Endodermal cell (in vitro differentiated cells): Measurements from ENCODE around the gene B4GALT3. TPM values are rescaled to one million over a fixed set of nuclear protein-coding genes. Genes with fewer than 3 reads are reported as not detected.

Experiments used
- DNase-seq: peaks from one replicate; pipeline ENCODE4 v3.0.0-alpha.2; 2017
- H3K27ac ChIP-seq: 2 replicates; pipeline ENCODE4 v1.5.1; 2013; ENCODE audit warnings: mild to moderate bottlenecking, low read depth, low read length, moderate library complexity
- H3K27me3 ChIP-seq: 2 replicates; pipeline ENCODE4 v1.6.1; 2013; ENCODE audit warnings: mild to moderate bottlenecking, low read length, moderate library complexity; ENCODE audit not compliant: insufficient read depth, control insufficient read depth, poor library complexity, severe bottlenecking
- H3K36me3 ChIP-seq: 2 replicates; pipeline ENCODE4 v1.7.0; 2013; ENCODE audit warnings: mild to moderate bottlenecking, low read length, moderate library complexity; ENCODE audit not compliant: control insufficient read depth, insufficient read depth
- H3K4me1 ChIP-seq: one replicate; pipeline ENCODE4 v1.7.0; 2013; ENCODE audit warnings: low read length; ENCODE audit not compliant: control insufficient read depth, insufficient read depth
- H3K4me3 ChIP-seq: 2 replicates; pipeline ENCODE4 v1.5.1; 2013; ENCODE audit warnings: mild to moderate bottlenecking, low read length, moderate library complexity
- H3K9ac ChIP-seq: 2 replicates; pipeline ENCODE4 v1.6.1; 2013; ENCODE audit warnings: mild to moderate bottlenecking, low read length, moderate library complexity; ENCODE audit not compliant: poor library complexity, severe bottlenecking; ENCODE audit errors: extremely low read depth
- H3K9me3 ChIP-seq: 2 replicates; pipeline ENCODE4 v1.6.1; 2013; ENCODE audit warnings: mild to moderate bottlenecking, low read length, moderate library complexity; ENCODE audit not compliant: control insufficient read depth
- H3K27ac Mint-ChIP-seq: 2 replicates; pipeline ENCODE4 v1.8.0; 2020; ENCODE audit warnings: mixed read lengths
- H3K27me3 Mint-ChIP-seq: 2 replicates; pipeline ENCODE4 v1.8.0; 2021; ENCODE audit warnings: mild to moderate bottlenecking, mixed read lengths; ENCODE audit not compliant: insufficient read depth
- H3K36me3 Mint-ChIP-seq: 2 replicates; pipeline ENCODE4 v1.8.0; 2020; ENCODE audit warnings: low read depth, mixed read lengths
- H3K4me1 Mint-ChIP-seq: 2 replicates; pipeline ENCODE4 v1.8.0; 2020; ENCODE audit warnings: mixed read lengths
- H3K4me3 Mint-ChIP-seq: 2 replicates; pipeline ENCODE4 v1.8.0; 2020; ENCODE audit warnings: mild to moderate bottlenecking, moderate library complexity, mixed read lengths
- H3K9me3 Mint-ChIP-seq: 2 replicates; pipeline ENCODE4 v1.8.0; 2020; ENCODE audit warnings: mild to moderate bottlenecking, mixed read lengths
- WGBS, 2 experiments: methylation state at CpG; one replicate each; pipeline versions ENCODE4 v1.1.5 to v1.1.7; 2013; ENCODE audit warnings: missing lambda C conversion rate in 2 of 2, mixed read lengths in 1 of 2; ENCODE audit not compliant: insufficient coverage in 1 of 2, insufficient read length in 1 of 2; 5-methylcytosine and 5-hydroxymethylcytosine counted together
- total RNA-seq, 2 donors: library from RNA; stranded (reverse); fragmentation: NEBNext Ultra II Directional in 1 of 2; extraction: Animal tissue kit (Norgen Biotek cat#: 25700) in 1 of 2; gene quantifications; 2 replicates in 1 of 2; 3 replicates in 1 of 2; pipeline ENCODE4 v1.2.1, GENCODE V29; 2021
- TF ChIP-seq, protein P1 (sequence below): fragments of 200-600 bp; sonication (generic); conservative IDR thresholded peaks from 2 replicates; pipeline ENCODE4 v1.5.0; 2021; ENCODE audit warnings: antibody characterized with exemption, mild to moderate bottlenecking

B4GALT3 gene
- total RNA-seq, 2 donors from 2014 or later: 30.4 to 37.9 TPM

DNA sequence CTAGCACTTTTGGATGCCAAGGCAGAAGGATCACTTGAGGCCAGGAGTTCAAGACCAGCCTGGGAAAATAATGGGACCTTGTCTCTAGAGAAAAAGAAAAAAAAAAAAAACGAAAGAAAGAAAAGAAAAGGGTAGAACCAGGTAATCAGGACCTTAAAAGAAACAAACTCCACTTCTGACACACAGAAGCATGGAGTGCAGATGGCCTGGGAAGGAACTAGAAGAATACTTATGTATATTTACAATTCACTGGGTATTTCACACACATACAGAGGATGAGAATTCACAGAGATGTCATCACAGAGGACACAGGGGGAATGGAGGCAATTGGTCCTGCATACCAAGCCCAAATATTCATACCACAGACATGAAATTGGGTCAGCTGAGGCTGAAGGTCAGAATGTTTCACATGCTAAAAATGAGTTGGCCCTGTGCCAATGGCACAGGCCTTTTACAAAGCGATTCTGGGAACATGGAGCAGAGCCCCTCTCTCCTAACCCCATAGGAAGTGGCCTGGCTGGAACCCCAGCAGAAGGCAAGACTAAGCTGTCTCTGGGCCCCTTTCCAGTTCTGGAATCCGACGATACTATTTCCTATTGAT, 4.4 kb downstream of the B4GALT3 start:
- H3K27ac Mint-ChIP-seq: no peak overlapping the region
- no peaks in the 10 kb centered on the region for H3K9me3 Mint-ChIP-seq
- 83 to 88% methylated on average over 2 to 4 of the region's 4 CpGs for WGBS, 2 experiments
- no peaks in the 10 kb centered on the region for H3K9me3 ChIP-seq
- H3K27me3 ChIP-seq: no peaks in the 10 kb centered on the region
- H3K4me1 Mint-ChIP-seq: peaks cover 9% of the 10 kb centered on the region
- no peaks in the 10 kb centered on the region for H3K4me1 ChIP-seq
- TF ChIP-seq, protein P1, sequence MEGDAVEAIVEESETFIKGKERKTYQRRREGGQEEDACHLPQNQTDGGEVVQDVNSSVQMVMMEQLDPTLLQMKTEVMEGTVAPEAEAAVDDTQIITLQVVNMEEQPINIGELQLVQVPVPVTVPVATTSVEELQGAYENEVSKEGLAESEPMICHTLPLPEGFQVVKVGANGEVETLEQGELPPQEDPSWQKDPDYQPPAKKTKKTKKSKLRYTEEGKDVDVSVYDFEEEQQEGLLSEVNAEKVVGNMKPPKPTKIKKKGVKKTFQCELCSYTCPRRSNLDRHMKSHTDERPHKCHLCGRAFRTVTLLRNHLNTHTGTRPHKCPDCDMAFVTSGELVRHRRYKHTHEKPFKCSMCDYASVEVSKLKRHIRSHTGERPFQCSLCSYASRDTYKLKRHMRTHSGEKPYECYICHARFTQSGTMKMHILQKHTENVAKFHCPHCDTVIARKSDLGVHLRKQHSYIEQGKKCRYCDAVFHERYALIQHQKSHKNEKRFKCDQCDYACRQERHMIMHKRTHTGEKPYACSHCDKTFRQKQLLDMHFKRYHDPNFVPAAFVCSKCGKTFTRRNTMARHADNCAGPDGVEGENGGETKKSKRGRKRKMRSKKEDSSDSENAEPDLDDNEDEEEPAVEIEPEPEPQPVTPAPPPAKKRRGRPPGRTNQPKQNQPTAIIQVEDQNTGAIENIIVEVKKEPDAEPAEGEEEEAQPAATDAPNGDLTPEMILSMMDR: no peak
- H3K36me3 ChIP-seq: peaks cover 59% of the 10 kb centered on the region
- no peak overlapping the region for H3K4me3 ChIP-seq
- no peak for DNase-seq
- H3K27ac ChIP-seq: no peak overlapping the region
- H3K4me3 Mint-ChIP-seq: no peak overlapping the region
- no peak overlapping the region for H3K9ac ChIP-seq
- peaks cover 47% of the 10 kb centered on the region for H3K36me3 Mint-ChIP-seq
- H3K27me3 Mint-ChIP-seq: no peaks in the 10 kb centered on the region

DNA sequence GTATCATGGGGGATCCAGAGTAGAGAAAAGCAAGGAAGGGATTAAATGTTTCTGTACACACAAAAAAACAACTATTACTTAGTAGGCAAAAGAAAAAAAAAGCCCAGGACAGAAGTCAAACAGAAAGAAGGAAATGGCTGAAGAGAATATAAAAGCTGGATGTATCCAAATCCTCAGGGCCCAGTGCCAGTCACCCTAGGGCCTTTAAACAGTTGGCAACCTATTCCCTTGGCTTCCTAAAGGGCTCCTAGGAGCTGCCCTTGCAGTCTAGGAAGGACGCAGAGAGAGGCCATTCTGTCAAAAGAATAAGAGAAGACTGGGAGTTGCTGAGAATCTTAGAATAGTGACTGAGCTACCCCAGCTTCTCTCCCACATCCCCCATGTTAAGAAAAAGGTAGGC, 5.0 kb downstream of the B4GALT3 start:
- H3K36me3 ChIP-seq: peaks cover 59% of the 10 kb centered on the region
- Mint-ChIP-seq H3K36me3 (peaks cover 47% of the 10 kb centered on the region), H3K27me3 (no peaks in the 10 kb centered on the region), H3K4me3 (no peak overlapping the region), H3K27ac (no peak overlapping the region), H3K9me3 (no peaks in the 10 kb centered on the region), H3K4me1 (peaks cover 6% of the 10 kb centered on the region)
- no peak overlapping the region for H3K27ac ChIP-seq
- no peaks in the 10 kb centered on the region for H3K4me1 ChIP-seq
- no peak overlapping the region for H3K9ac ChIP-seq
- WGBS, 2 experiments: 78 to 100% methylated on average over 1 of the region's 1 CpG
- H3K27me3 ChIP-seq: no peaks in the 10 kb centered on the region
- no peak overlapping the region for H3K4me3 ChIP-seq
- TF ChIP-seq, protein P1: no peak
- no peak for DNase-seq
- no peaks in the 10 kb centered on the region for H3K9me3 ChIP-seq

DNA sequence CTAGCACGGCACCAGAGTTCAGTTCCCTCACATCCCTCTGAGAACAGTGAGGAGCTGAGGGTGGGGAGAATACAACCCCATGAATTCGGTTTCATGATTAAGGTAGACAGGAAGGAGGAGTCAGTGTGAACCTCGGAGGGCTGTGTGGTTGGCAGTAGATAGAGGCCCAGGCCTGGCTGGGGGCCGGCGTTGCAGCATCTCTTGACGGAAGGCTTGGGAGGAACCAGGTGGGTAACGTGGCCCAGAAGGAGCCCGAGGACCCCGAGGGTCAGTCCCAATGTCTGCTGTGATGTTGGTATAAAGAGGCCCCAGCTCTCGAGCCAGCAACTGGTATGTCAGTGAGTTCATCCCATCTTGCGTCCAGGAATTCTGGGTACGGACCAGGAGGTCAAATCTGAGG, 5.6 kb downstream of the B4GALT3 start:
- H3K27ac Mint-ChIP-seq: no peak overlapping the region
- H3K36me3 ChIP-seq: peaks cover 59% of the 10 kb centered on the region

More for the DNA sequence above, 5.6 kb downstream of the B4GALT3 start:
- peaks cover 11% of the 10 kb centered on the region for H3K4me1 Mint-ChIP-seq
- H3K27me3 Mint-ChIP-seq: no peaks in the 10 kb centered on the region
- Histone ChIP-seq H3K4me1 (no peaks in the 10 kb centered on the region), H3K27me3 (no peaks in the 10 kb centered on the region), H3K4me3 (no peak overlapping the region), H3K27ac (no peak overlapping the region), H3K9me3 (no peaks in the 10 kb centered on the region), H3K9ac (no peak overlapping the region)
- TF ChIP-seq, protein P1: no peak
- no peak overlapping the region for H3K4me3 Mint-ChIP-seq
- H3K36me3 Mint-ChIP-seq: peaks cover 47% of the 10 kb centered on the region
- 94 to 98% methylated on average over 9 to 12 of the region's 12 CpGs for WGBS, 2 experiments
- no peak for DNase-seq
- H3K9me3 Mint-ChIP-seq: no peaks in the 10 kb centered on the region
